HT-29 (cell line): ENCODE data around the gene HECTD4. TPM values are rescaled to one million over a fixed set of nuclear protein-coding genes. Genes with fewer than 3 reads are reported as not detected.
A peak's percentile ranks its signal among the peaks of the same experiment; 100 is the strongest.
"Not testable (repeated sequence)": the region's sequence is repeated elsewhere in the genome, so short reads cannot be mapped to it uniquely, and the experiment has no call there.

Experiments used
- DNase-seq: peaks from one replicate; pipeline ENCODE4 v3.0.0-alpha.2; 2015; ENCODE audit warnings: low spot score
- total RNA-seq: library from RNA; depleted of rRNA; stranded (reverse); fragments of >200 nt; shearing (Covaris generic); gene quantifications from 2 replicates; pipeline ENCODE4 v1.2.3, GENCODE V29; 2014

Gene HECTD4
- total RNA-seq, 1 experiment from 2014 or later: 22.3 TPM

DNA sequence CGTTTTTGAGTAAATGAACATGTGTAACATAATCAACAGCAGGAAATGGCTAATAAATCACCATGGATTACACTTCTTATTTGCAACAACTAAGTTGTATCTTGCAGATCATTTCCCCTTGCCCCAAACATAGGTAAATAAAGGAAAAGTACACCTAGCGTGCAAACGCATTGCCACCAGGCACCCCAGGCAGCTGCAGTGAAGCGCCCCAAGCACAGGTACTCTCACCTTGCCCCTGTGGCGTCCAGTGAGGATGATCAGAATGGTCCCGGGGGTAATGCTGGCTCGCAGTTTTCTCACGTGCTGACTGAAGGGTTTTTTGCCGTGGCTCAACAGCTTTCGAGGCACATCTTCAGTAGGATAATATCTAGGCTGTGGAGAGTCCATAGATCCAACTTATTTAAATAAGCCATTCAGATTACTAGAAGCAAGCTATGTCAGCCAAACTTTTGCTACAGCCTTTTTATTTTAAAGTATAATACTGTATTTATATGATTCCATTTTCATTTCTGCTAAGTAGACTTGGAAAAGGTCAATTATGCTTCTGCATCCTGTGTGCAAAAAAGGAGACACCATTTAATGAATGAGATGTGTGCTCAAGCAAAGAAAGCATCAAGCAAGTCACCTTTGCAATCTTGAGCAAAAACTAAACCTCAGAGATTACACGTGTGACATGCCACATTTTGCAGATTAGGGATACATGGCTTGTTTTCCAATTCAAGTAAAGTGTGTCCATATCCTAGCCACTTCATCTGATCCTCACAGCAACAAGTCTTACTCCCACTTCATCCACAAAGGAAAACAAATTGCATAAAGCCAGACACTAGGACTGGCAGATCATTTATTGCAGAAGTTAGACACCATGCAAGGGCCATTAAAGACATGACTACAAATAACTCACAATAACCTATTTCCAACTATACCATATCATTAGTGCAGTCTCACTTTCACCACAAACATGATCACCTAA lies 24.6 kb upstream of the HECTD4 start:
- no peak for DNase-seq

- no peak for DNase-seq
Measured at GRCh38 chr12:112401903-112402498, 19.8 kb upstream of the HECTD4 start.

GRCh38 chr12:112401054-112401453 lies 18.8 kb upstream of the HECTD4 start:
- DNase-seq: no peak

- no peak for DNase-seq
Measured at GRCh38 chr12:112393328-112393727, 11.1 kb upstream of the HECTD4 start.

DNA sequence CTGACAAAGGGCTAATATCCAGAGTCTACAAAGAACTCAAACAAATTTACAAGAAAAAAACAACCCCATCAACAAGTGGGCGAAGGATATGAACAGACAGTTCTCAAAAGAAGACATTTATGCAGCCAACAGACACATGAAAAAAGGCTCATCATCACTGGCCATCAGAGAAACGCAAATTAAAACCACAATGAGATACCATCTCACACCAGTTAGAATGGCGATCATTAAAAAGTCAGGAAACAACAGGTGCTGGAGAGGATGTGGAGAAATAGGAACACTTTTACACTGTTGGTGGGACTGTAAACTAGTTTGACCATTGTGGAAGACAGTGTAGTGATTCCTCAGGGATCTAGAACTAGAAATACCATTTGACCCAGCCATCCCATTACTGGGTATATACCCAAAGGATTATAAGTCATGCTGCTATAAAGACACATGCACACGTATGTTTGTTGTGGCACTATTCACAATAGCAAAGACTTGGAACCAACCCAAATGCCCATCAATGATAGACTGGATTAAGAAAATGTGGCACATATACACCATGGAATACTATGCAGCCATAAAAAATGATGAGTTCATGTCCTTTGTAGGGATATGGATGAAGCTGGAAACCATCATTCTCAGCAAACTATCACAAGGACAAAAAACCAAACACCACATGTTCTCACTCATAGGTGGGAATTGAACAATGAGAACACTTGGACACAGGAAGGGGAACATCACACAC lies 7.9 kb upstream of the HECTD4 start:
- DNase-seq: not testable (repeated sequence)

DNA sequence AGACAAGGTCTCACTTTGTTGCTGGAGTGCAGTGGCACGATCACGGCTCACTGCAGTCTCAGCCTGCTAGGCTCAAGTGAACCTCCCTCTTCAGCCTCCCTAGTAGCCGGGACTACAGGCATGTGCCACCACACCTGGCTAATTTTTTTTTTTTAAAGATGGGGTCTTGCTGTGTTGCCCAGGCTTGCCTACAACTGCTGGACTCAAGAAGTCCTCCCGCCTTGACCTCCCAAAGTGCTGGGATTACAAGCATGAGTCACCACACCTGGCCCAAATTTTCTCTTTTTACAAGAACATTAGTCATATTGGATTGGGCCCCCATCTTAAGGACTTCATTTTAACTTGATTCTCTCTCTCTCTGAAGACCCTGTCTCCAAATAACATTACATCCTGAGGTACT lies 7.0 kb upstream of the HECTD4 start:
- no peak for DNase-seq

DNA sequence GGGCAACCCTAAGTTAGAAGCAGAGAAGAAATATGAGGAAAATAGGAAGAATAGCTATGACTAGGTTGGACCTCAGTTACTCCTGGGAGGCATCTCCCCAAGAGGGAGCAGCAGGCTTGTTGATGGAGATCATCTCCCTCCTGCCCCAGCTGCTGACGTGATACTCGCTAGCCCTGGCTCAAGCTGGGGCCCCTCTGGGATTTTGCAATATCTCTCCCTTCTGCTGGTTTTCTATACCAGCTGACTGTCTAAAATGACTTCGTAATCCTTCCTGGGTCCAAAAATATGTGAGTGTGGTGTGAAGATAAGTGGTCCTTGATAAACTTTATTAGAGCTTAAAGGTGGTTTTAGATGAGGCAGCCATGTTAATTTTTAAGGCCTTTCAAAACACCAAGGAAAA lies 4.5 kb upstream of the HECTD4 start:
- DNase-seq: no peak

GRCh38 chr12:112382866-112383265 lies 635 bp upstream of the HECTD4 start:
- no peak for DNase-seq

GRCh38 chr12:112381406-112381882 lies 787 bp downstream of the HECTD4 start:
- DNase-seq: peak; percentile 28

- no peak for DNase-seq
Measured at GRCh38 chr12:112380663-112381405, 1.4 kb downstream of the HECTD4 start.

GRCh38 chr12:112375105-112375504 lies 7.1 kb downstream of the HECTD4 start:
- no peak for DNase-seq

DNA sequence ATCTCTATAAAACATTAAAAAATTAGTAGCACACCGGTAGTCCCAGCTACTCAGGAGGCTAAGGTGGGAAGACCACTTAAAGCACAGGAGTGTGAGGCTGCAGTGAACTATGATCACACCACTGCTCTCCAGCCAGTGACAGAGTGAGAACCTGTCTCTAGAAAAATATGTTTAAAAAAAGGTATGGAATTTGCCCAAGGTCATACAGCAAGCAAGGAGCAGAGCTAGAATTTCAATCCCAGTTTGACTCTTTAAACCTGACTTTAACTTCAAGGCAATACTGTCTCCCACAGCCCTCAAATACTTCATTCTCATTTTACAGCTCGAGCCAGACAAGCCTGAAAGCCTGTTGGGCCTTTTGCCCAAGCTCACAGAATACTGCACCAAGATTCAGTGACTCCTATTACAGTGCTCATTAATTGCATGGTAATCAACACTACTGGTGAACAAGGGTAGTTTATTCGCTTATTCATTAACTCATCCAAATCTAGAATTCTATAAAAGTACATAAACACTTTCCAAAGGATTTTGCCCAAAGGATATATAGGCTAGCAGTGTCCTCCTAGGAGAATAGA lies 8.0 kb downstream of the HECTD4 start:
- DNase-seq: no peak

DNA sequence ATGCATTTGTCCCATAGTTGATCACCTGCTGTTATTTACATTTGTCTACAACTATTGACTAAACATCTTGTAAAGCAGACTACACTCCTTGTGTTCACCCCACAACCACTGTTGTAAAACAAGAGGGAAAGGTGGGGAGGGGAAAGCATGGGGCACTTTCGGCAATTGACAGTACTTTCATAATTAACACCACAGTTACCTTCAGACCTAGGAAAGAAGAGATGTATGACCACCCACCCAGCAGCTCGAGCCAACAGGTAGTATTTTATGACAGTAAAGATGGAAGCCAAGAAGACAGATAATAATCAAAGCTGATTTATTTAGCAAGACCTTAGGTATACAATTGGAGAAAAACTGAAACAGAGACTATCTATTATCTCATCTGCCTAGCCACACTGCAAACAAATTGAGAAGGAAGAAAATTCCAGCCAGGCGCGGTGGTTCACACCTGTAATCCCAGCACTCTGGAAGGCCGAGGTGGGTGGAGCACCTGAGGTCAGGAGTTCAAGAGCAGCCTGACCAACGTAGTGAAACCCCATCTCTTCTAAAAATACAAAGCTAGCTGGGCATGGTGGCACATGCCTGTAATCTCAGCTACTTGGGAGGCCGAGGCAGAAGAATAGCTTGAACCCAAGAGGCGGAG lies 11.2 kb downstream of the HECTD4 start:
- DNase-seq: peak; percentile 37

GRCh38 chr12:112370199-112370598 lies 12.0 kb downstream of the HECTD4 start:
- DNase-seq: no peak

- DNase-seq: no peak
Measured at GRCh38 chr12:112368856-112369255, 13.4 kb downstream of the HECTD4 start.

DNA sequence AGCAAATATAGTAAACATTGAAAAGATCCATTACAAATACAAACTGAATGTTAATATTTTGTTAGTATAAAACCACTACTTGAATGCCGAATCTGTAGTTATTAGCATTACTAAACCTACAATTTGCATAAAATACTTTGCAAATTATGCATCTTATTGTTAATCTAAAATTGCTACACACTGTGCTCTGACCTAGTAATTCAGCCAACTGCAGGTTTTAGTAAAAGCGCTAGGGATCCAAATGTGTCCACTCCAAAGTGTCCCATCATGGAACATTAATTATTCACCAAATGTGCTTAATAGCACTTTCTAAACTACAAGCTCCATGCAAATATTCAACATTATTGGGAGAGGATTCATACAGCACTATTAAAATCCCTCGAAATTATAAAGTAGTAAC lies 14.3 kb downstream of the HECTD4 start:
- no peak for DNase-seq

- no peak for DNase-seq
Measured at GRCh38 chr12:112362310-112362709, 19.9 kb downstream of the HECTD4 start.

DNA sequence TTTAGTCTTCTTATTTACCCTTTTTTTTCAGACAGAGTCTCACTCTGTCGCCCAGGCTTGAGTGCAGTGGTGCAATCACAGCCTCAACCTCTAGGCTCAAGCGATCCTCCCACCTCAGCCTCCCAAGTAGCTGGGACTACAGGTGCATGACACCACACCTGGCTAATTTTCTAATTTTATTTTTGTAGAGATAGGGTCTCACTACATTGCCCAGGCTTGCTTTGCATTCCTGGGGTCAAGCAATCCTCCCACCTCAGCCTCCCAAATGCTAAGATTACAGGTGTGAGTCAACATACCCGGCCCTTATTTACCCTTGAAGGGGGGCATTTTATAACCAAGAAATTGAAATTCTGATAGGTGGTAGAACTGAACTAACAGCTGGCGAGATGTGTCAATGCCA lies 21.0 kb downstream of the HECTD4 start:
- DNase-seq: no peak

DNA sequence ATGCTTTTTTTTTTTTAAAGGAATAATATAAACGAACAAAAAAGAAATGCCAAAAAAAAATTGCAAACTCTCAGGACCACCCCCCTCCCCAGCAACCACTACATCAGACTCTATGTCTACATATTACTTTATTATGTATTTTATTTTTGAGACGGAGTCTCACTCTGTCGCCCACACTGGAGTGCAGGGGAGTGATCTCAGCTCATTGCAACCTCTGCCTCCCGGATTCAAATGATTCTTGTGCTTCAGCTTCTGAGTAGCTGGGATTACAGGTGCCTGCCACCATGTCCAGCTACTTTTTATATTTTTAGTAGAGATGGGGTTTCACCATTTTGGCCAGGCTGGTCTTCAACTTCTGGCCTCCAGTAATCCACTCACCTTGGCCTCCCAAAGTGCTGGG lies 22.9 kb downstream of the HECTD4 start:
- DNase-seq: no peak

- no peak for DNase-seq
Measured at GRCh38 chr12:112357214-112357613, 25.0 kb downstream of the HECTD4 start.

- no peak for DNase-seq
Measured at GRCh38 chr12:112354399-112354798, 27.8 kb downstream of the HECTD4 start.
